GM19193 (cell line): ENCODE data around the gene OR6B1.

Experiments used
- POLR2A ChIP-seq: IDR thresholded peaks from 4 replicates; pipeline ENCODE4 v1.6.1; 2011; ENCODE audit not compliant: insufficient read depth, insufficient read length; ENCODE audit errors: extremely low read depth

OR6B1 gene

GRCh38 chr7:143988976-143989745 lies 11.0 kb upstream of the OR6B1 start:
- TF ChIP-seq POLR2A, result no peak

DNA sequence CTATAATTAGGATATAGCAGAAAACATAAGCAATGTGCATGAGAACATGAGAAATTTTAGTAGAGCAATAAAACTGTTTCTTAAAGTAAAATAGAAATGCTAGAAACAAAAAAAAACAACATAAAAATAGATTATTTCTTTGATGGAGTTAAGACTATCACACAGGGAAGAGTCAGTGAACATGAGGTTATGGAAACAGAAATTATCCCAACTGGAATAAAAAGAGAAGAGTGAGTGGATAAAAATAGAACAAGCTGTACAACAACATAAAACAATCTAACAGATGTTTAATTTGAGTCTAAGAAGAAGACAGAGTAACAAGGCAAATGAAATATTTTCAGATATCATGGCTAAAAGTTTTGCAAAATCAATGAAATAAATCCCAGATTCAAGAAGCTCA lies 7.5 kb upstream of the OR6B1 start:
- TF ChIP-seq POLR2A, result no peak

DNA sequence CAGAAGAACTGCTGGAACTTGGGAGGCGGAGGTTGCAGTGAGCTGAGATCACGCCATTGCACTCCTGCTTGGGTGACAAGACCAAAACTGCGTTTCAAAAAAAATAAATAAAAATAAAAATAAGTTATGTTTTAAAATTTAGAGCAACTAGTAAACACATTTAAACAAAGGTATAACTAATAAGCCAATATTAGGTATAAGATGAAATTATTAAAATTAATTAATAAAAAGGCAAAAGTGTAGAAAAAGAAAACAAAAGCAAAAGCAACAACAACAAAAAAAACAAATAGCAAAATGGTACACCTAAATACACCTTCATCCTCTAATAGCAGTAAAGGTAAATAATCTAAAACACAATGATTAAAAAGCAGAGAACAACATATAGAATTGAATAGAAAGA lies 6.2 kb upstream of the OR6B1 start:
- TF ChIP-seq POLR2A, result no peak

DNA sequence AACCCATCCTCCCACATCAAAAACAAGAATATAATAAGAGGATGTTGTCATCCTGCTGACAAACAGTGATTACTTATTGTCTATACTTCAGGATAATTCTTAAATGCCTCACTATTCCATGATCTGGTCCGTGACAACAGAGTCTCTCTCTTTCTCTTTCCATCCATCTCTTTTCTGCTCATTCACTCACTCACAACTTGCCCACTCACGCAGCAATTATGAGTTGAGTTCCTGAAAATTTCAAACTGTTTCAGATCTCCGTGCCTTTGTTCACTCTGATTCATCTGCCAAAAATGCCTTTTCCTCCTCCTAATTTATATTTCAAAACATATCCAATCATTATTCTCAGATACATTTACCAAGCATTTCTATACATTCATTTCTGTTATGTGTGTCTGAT lies 1.4 kb downstream of the OR6B1 start:
- TF ChIP-seq POLR2A, result no peak

DNA sequence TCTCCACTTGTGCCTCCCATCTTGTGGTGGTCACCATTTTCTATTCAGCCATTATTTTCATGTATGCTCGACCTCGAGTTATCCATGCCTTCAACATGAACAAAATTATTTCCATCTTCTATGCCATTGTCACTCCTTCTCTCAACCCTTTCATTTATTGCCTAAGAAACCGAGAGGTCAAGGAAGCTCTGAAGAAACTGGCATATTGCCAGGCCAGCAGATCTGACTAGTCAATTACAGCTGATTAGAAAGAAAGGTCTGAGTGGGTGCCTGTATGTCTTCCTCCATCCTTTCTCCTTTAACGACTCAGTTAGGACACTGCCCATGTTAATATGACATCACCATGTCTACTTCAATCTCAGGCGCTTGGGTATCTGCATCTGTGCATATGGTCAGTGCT lies 4.6 kb downstream of the OR6B1 start:
- no peak for TF ChIP-seq POLR2A

GRCh38 chr7:144006029-144006691 lies 6.0 kb downstream of the OR6B1 start:
- TF ChIP-seq POLR2A, result no peak

GRCh38 chr7:144006692-144007042 lies 6.5 kb downstream of the OR6B1 start:
- TF ChIP-seq POLR2A, result no peak

- no peak for TF ChIP-seq POLR2A
Observed at GRCh38 chr7:144009361-144009760, 9.2 kb downstream of the OR6B1 start.

DNA sequence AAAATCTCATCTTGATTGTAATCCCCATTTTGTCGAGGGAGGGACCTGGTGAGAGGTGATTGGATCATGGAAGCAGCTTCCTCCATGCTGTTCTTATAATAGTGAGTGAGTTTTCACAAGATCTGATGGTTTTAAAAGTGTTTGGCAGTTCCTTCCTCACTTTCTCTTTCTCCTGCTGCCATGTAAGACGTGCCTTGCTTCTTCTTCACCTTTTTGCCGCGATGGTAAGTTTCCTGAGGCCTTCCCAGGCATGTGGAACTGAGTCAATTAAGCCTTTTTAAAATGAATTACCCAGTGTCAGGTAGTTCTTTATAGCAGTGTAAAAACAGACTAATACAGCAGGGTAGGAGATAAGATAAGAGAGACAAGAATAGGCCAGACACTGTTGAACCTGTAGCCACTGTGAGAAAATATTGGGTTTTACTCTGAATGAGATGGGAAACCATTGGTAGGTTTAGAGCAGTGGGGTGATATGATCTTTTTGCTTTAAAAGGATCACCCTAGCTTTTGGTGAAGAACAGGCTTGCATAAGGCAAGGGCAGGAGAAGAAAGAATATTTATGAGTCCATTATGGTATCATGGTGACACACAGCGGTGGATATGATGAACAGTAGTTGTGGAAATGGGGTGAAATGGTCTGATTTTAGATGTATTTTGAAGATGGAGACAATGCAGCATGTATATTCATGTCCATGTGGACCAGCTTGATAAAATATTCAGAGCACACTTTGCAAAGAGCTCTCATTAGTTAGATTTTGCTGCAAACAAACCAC lies 11.5 kb downstream of the OR6B1 start:
- no peak for TF ChIP-seq POLR2A

DNA sequence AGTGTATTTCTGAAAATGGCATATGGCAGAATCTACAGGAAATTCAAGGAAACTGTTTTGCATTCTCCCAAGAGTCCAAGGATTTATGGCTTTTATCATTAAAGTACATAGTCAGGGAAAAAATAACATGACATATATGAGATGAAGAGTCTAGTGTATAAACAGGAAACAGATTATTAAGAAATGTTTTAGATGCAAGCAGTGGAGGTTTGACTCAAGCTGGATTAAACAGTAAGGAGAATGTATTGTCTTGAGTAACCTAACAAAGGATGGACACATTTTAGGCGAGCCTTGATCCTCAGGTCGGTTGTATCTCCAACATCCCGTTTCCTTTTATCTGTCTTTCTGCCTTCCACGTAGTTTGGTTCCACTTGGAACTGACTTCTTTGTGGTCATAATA lies 17.9 kb downstream of the OR6B1 start:
- TF ChIP-seq POLR2A, result no peak

- TF ChIP-seq POLR2A, result no peak
Observed at GRCh38 chr7:144019457-144019856, 19.3 kb downstream of the OR6B1 start.

GRCh38 chr7:144020340-144020739 lies 20.2 kb downstream of the OR6B1 start:
- TF ChIP-seq POLR2A, result no peak

GRCh38 chr7:144022169-144022568 lies 22.0 kb downstream of the OR6B1 start:
- TF ChIP-seq POLR2A, result no peak

GRCh38 chr7:144023171-144023827 lies 23.2 kb downstream of the OR6B1 start:
- TF ChIP-seq POLR2A, result no peak

DNA sequence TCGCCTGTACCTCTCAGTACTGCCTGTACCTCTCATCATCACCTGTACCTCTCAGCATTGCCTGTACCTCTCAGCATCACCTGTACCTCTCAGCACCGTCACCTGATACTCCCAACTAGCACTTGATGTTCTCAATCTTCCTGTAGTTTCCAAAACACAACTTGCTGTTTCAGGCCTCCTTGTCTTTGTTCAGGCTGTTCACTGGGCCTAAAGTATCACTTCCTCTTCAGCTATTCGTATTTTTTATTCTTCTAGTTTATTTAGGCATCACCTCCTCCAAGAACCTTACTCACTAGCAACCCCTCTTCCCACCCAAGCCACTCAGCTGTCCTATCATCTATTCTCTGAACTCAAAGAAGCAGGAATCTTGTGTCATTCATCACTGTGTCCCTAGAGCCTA lies 24.1 kb downstream of the OR6B1 start:
- TF ChIP-seq POLR2A, result no peak

DNA sequence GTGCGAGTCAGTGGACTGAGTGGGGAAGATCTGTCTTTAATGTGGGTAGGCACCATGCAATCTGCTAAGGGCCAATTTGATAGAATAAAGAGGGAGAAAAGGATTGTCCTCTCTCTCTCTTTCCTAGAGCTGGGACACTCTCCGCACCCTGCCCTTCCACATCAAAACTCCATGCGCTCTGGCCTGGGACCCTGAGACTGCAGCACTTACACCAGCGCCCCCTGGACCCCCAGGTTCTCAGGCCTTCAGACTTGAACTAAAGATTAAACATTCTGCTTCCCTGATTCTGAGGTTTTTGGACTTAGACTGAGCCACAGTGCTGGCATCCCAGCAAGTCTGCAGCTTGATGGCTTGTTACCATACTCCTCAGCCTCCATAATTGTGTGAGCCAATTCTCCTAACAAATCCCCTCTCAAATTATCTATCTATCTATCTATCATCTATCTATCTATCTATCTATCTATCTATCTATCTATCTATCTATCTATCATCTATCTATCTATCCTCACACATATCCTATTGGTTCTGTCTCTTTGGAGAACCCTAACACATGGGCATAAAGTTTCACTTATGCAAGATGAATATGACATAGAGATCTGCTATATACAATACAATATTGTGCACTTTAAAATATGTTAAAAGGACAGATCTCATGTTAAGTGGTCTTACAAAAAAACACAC lies 26.2 kb downstream of the OR6B1 start:
- TF ChIP-seq POLR2A, result no peak

GRCh38 chr7:144027070-144027469 lies 26.9 kb downstream of the OR6B1 start:
- TF ChIP-seq POLR2A, result no peak
